MG63 (cell line): ENCODE measurements around the gene TMEM208. TPM values are rescaled to one million over a fixed set of nuclear protein-coding genes. Genes with fewer than 3 reads are reported as not detected.

Source experiments
- DNase-seq: peaks from one replicate; pipeline ENCODE4 v3.0.0-alpha.2; 2020
- H3K27me3 ChIP-seq: fragments of 250-450 bp; sonication (Bioruptor Pico); 2 replicates; pipeline ENCODE4 v1.5.1; 2020; ENCODE audit warnings: mild to moderate bottlenecking, moderate library complexity
- H3K36me3 ChIP-seq: fragments of 250-450 bp; sonication (Bioruptor Pico); 2 replicates; pipeline ENCODE4 v1.5.1; 2020; ENCODE audit warnings: mild to moderate bottlenecking, moderate library complexity
- H3K4me3 ChIP-seq: fragments of 250-450 bp; sonication (Bioruptor Pico); 2 replicates; pipeline ENCODE4 v1.5.1; 2020; ENCODE audit warnings: mild to moderate bottlenecking, moderate library complexity
- H3K9me3 ChIP-seq: fragments of 250-450 bp; sonication (Bioruptor Pico); 2 replicates; pipeline ENCODE4 v1.5.1; 2020; ENCODE audit warnings: mild to moderate bottlenecking, moderate library complexity
- total RNA-seq: library from RNA; depleted of rRNA; stranded (reverse); fragments of >200 nt; shearing (Covaris generic); gene quantifications from 2 replicates; pipeline ENCODE4 v1.2.3, GENCODE V29; 2014; ENCODE audit warnings: low replicate concordance

Gene TMEM208
- total RNA-seq, 1 experiment from 2014 or later, result 33.2 TPM

DNA sequence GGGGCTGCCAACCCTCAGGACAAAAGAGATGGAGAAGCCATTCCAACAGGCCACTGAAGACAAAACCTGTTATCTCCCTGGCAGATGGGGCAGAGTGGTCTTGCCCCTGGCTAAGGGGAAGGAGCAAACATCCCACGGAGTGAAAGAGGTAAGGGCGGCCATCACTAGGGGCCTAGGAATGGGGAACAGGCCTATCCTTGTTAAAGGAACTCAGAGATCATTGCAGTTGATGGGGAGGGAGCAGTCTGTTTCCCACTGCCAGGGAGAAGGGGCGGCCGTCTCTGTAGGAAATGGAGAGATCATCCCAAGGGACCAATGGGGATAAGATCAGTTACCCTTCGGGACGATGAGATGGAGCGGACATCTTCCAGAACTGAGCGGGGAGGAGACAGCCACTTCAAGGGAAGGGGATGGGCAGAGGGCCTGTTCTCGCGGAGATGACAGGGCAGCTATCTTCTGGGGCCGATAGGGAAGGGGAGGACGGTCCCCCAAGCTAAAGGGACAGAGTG, 581 bp upstream of the TMEM208 start:
- no peaks in the 10 kb centered on the region for H3K9me3 ChIP-seq
- H3K4me3 ChIP-seq, result peak overlapping the region; percentile 95
- DNase-seq, result no peak
- H3K36me3 ChIP-seq, result peaks cover 15% of the 10 kb centered on the region
- H3K27me3 ChIP-seq, result no peaks in the 10 kb centered on the region

DNA sequence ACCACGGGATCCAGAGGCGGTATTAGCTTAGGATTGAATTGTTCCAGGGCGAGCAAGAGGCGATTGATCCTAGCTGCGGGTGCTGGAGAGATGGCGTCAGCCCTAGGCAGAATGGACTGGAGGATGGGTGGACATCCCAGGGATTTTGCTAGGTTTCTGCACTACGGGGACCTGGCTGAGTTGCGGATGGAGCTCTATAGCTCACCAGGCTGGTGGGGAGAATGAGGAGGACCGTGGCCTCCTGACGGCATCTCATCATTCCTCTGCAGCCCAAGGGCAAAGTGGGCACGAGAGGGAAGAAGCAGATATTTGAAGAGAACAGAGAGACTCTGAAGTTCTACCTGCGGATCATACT, 614 bp downstream of the TMEM208 start:
- Histone ChIP-seq H3K27me3 (no peaks in the 10 kb centered on the region), H3K4me3 (peak overlapping the region; percentile 95), H3K36me3 (peaks cover 19% of the 10 kb centered on the region), H3K9me3 (no peaks in the 10 kb centered on the region)
- no peak for DNase-seq

DNA sequence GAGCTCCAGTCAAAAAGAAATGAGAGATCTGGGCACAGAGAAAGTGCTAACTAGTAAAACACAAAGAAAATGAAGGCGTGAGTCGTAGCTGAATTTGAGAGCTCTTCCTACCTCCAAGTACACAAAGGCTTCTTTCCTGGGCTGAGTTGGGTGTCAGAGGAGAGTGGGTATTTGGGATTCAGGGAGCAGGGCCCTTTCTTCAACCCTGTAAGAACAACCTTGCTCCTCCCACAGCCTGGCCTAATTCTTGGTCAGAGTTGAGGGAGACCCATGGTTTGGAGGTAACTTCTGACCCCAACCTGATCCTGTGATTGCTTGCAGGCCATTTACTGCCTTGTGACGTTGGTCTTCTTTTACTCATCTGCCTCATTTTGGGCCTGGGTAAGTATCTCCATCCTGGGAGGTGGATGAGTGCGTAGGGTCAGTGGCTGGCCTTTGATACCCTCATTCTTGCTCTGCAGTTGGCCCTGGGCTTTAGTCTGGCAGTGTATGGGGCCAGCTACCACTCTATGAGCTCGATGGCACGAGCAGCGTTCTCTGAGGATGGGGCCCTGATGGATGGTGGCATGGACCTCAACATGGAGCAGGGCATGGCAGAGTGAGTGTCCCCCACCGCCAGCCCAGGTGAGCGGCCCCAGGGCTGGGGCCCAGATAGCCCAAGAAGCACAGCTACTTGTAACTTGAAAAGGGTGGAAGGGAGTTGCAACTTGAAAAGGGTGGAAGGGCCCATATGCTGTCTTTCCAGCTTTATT, 1.3 kb downstream of the TMEM208 start:
- Histone ChIP-seq H3K9me3 (no peaks in the 10 kb centered on the region), H3K36me3 (peaks cover 19% of the 10 kb centered on the region)

DNA sequence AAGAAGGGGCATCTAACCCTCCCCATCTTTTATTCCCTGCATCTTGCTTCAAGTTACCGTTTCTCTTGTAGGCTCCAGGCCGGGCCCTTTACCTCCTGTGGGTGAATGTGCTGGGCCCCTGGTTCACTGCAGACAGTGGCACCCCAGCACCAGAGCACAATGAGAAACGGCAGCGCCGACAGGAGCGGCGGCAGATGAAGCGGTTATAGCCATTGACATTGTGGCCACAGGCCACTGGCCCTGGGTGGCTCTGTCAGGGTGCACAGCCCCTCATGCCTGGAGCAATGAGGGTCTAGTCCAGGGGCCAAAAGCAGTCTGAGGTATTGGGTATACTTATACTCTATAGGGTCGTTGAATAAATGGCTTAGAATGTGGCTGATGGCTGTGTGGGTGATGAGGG, 2.0 kb downstream of the TMEM208 start:
- H3K36me3 ChIP-seq, result peaks cover 19% of the 10 kb centered on the region
- no peaks in the 10 kb centered on the region for H3K27me3 ChIP-seq
- no peak for DNase-seq
- H3K4me3 ChIP-seq, result no peak overlapping the region
- H3K9me3 ChIP-seq, result no peaks in the 10 kb centered on the region

More for the DNA sequence above, 1.3 kb downstream of the TMEM208 start:
- no peak for DNase-seq
- H3K27me3 ChIP-seq, result no peaks in the 10 kb centered on the region
- peak overlapping the region; percentile 95 for H3K4me3 ChIP-seq

- no peak for DNase-seq
- Histone ChIP-seq H3K4me3 (no peak overlapping the region), H3K27me3 (no peaks in the 10 kb centered on the region), H3K9me3 (no peaks in the 10 kb centered on the region), H3K36me3 (peaks cover 19% of the 10 kb centered on the region)
These were observed 3.2 kb downstream of the TMEM208 start for GRCh38 chr16:67229906-67230808.

DNA sequence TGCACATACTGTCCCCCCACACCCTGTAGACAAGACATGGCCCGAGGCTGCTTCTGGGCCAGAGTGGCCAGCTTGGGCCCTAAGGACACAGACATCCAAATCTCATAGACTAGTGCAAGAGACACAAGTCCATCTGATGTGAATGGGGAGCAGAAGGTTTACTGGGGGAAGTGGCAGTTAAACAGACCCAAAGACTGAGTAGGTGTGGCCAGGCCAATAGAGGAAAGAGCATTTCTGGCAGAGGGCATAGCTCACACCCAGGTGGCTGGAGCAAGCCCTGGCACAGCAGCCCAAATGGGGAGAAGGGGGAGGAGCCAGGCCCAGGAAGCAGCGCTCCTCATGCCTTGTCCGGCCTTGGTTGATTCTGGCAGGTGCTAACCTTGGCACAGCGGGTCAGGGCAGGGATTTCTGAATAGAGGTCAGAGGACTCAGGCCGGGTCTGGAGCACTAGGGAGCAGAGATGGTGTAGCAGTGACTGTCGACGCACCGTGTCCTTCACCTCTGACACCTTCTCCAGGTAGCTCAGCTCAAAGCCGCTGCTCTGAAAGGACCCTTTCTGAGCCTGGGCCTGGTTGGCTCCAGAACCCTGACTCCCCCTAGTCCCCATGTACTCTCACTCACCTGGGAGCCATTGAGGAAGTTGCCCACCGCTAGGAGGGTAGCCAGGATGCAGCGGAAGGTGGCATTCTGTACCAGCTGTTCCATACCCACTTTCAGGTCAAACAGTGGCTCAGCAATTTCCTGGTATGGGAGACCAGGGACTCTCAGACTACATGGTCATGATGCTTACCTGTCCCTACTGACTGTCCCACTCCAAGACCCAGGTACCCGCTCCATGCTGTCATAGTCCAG, 4.1 kb downstream of the TMEM208 start:
- peaks cover 19% of the 10 kb centered on the region for H3K36me3 ChIP-seq
- DNase-seq, result no peak
- H3K9me3 ChIP-seq, result no peaks in the 10 kb centered on the region
- no peak overlapping the region for H3K4me3 ChIP-seq
- no peaks in the 10 kb centered on the region for H3K27me3 ChIP-seq

DNA sequence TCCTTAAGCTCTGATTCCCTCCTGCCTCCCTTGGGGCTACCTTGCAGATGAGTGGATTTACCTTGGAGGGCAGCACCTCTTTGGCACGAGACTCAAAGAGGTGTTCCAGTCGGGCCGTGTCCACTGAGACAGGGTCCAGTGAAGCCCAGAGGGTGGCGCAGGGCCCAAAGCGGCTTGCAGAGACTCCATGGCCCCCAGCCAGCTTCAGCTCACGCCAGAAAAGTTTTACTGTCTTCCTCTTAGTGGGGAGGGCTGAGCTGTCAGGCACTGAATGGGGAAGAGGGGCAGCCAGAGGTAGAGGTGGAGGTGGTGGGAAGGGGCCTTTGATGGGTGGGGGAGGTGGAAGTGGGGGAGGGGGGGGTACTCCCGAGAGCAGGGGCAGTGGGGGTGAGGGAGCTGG, 6.7 kb downstream of the TMEM208 start:
- Histone ChIP-seq H3K9me3 (no peaks in the 10 kb centered on the region), H3K36me3 (peaks cover 14% of the 10 kb centered on the region), H3K4me3 (no peak overlapping the region), H3K27me3 (no peaks in the 10 kb centered on the region)
- no peak for DNase-seq

- no peaks in the 10 kb centered on the region for H3K9me3 ChIP-seq
- no peak for DNase-seq
- no peaks in the 10 kb centered on the region for H3K27me3 ChIP-seq
- H3K4me3 ChIP-seq, result no peak overlapping the region
- H3K36me3 ChIP-seq, result peaks cover 11% of the 10 kb centered on the region
These were observed 7.3 kb downstream of the TMEM208 start for GRCh38 chr16:67234180-67234597.

DNA sequence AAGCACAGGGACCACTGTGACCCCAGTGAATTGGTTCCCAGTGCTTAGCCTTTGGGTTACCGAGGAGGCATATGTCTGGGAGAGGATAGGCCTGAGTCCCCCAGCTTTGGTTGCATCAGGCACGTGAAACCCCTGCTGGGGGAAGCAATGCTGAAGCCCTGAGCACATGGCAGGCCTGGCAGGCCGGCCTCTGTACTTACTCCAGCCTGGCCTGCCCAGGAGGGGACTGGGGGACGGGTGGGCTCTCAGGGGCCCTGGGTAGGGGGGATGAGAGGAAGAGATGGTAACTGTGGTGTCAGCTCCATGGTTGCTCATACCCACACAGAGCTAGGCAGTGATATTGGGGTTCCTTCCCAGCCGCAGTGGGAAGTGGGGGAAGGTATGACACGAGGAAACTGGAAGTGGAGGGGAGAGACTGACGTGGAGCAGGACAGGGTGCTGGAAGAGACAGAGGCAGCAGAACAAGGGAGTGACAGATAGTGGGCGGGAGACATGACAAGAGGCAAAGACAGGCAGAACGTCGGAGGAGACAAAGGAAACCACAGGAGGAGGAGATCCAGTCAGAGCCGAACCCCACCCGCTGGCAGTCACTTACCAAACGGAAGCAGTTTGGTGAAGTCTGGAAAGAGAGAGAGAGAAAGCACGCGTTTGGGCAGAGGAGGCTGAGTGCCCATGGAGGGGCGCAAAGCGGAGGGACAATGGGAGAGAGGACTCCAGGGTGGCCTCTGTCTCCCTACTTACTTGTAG, 9.1 kb downstream of the TMEM208 start:
- H3K36me3 ChIP-seq, result peaks cover 4% of the 10 kb centered on the region
- no peaks in the 10 kb centered on the region for H3K27me3 ChIP-seq
- H3K4me3 ChIP-seq, result no peak overlapping the region
- H3K9me3 ChIP-seq, result no peaks in the 10 kb centered on the region
- no peak for DNase-seq

- Histone ChIP-seq H3K27me3 (no peaks in the 10 kb centered on the region), H3K36me3 (peaks cover 2% of the 10 kb centered on the region), H3K4me3 (no peak overlapping the region), H3K9me3 (no peaks in the 10 kb centered on the region)
- peak; percentile 50 for DNase-seq
These were observed 9.8 kb downstream of the TMEM208 start for GRCh38 chr16:67236563-67237395.

DNA sequence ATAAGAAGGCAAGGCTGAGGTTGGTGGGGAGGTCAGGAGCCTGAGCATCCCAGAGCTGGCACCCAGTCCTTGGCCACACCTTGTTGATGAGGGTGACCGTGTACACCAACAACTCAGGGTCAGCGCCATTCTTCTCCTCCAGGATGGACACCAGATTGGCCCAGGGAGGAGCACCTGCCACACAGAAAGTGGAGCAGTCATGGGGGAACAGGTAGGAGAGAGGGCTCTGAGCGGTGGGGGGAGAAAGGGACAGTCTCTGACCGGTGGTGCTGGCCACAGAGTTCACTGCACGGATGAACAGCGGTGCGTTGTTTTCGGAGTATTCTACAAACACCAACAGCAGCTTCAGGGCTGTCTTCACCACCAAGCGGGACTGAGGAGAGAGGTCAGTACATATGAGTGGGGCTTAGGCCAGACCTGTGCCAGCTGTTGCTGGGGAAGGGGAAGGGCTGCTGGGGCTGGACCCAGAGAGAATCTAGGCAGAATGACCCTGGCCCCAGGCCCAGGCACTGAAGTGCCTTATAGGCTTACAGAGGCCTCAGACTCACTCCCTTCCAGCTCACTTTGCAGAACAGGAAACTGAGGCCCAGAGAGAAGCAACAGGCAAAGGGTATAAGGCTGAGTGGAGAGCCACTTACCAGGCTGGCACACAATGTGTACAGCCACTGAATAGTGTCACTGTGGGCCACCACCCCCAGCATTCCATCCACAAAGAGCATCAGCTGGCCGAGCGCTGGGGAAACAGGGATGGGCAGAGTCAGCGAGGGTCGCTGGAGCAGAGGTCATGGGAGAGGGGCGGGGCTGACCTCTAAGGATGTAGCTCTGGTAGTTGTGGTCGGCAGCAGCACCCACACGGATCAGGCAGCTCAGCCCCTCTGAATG, 10.7 kb downstream of the TMEM208 start:
- no peaks in the 10 kb centered on the region for H3K27me3 ChIP-seq
- no peak for DNase-seq
- no peaks in the 10 kb centered on the region for H3K9me3 ChIP-seq
- no peaks in the 10 kb centered on the region; the same call in 1 of the 2 replicates for H3K36me3 ChIP-seq
- H3K4me3 ChIP-seq, result no peak overlapping the region

DNA sequence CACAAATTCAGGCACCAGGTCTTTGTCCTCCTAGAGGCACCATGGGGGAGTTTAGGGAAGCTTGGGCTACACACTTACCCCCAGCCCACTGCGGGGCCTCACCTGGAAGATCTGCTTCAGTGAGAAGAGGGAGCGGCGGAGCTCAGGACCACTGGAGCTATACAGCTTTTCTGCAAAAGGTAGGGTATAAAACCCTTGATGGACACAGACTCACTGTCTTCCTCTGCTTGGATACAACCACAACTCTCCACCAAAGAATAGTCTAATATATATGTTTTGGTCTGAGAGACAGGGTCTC, 11.3 kb downstream of the TMEM208 start:
- no peak for DNase-seq
- H3K27me3 ChIP-seq, result no peaks in the 10 kb centered on the region
- H3K36me3 ChIP-seq, result no peaks in the 10 kb centered on the region; the same call in 1 of the 2 replicates
- H3K9me3 ChIP-seq, result no peaks in the 10 kb centered on the region
- no peak overlapping the region for H3K4me3 ChIP-seq

DNA sequence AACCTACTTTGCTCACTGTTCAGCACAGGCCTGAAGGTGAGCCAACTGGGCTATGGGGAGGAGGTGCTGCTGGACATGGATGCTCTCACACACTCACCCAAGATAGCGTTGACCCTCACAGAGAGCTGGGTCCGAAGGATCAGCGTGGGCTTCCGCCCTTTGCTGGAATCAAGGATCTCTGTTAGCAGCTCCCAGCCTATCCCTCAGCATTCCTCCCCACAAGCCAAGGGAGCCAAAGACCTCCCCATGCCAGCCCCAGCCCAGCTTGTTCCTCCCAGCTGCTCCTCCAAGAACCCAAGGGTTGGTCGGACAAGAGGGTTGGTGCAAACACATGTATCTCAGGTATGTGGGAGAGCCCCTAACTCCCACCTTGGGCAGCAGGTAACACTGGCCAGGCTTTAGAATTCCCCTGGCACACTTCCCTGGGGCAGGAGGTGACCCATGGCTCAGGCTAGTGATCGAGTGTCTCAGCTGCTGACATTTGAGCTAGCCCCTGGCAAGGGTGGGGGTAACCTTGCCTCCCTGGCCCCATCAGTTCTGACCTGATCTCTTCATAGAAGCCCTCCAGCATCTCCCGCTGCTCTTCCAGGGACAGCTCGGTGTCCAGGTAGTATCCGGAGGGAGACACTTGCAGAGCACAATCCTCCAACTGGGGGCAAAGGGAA, 12.0 kb downstream of the TMEM208 start:
- no peak for DNase-seq
- H3K36me3 ChIP-seq, result no peaks in the 10 kb centered on the region; the same call in 1 of the 2 replicates

GRCh38 chr16:67240506-67240905, 13.6 kb downstream of the TMEM208 start:
- Histone ChIP-seq H3K27me3 (no peaks in the 10 kb centered on the region), H3K36me3 (no peaks in the 10 kb centered on the region; the same call in 1 of the 2 replicates), H3K9me3 (no peaks in the 10 kb centered on the region), H3K4me3 (no peak overlapping the region)
- DNase-seq, result no peak

More for the DNA sequence above, 12.0 kb downstream of the TMEM208 start:
- H3K9me3 ChIP-seq, result no peaks in the 10 kb centered on the region
- no peak overlapping the region for H3K4me3 ChIP-seq
- no peaks in the 10 kb centered on the region for H3K27me3 ChIP-seq
